ACHN (cell line): ENCODE measurements around the gene CDC14A.
A peak's percentile ranks its signal among the peaks of the same experiment; 100 is the strongest.
"Not testable (repeated sequence)": the region's sequence is repeated elsewhere in the genome, so short reads cannot be mapped to it uniquely, and the experiment has no call there.

Source experiments
- DNase-seq: peaks from one replicate; pipeline ENCODE4 v3.0.0-alpha.2; 2015
- in situ Hi-C: cut with HindIII; loops from 2 replicates; pipeline ENCODE4 v1.10.0; 2017; ENCODE audit warnings: low sequenced_read_pairs, low pct_ligation_motif_present, low pct_unique_long_range_greater_than_20kb

Gene CDC14A

DNA sequence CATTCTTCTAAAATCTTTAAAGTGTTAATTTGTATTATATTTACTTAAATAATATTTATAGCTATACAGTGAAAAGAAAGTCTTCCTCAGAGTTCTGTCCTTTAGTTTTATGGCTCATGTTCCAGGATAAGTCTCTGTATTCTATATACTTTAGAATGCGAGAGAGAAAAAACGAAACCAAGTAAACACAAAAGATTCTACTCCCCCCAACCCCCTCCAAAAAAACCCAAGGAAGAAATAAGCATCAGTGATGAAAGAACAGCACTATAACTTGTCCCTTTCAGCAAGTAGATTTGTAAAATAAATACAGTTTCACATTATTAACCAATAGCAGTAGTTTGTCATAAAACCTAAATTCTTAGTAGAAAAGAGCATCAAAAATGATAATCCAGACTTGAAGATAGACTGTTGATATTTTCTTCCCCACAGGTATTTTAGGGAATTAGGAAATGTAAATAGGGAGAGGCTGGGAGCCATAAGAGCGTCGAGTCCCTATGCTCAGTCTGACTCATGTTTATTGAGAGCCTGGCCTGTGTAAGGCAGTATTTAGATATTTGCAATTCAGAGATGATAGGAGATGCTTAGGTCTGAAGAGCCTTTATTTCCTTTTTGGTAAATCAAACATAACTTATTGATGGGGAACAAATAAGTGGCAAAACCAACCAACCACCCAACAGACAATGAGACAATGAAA, 35.5 kb downstream of the CDC14A start:
- peak; percentile 25 for DNase-seq
- in situ Hi-C loops: no loop called here

DNA sequence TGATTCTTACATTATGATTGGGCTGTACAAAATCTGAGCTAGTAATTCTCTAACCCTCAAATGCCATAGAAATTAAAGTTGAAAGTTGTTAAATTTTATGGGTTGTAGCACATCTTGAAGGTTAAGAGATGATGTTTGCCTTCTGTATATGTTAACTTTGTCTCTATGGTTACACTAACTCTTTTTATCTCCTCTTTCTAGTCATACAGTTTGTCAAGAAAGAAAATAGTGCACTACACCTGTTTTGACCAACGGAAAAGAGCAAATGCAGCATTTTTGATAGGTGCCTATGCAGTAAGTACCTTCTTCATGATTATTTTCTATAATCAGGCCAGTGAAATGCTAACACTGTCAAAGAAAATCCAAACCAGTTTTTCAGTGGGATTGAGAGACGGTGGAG, 38.2 kb downstream of the CDC14A start:
- in situ Hi-C loops: no loop called here
- no peak for DNase-seq

DNA sequence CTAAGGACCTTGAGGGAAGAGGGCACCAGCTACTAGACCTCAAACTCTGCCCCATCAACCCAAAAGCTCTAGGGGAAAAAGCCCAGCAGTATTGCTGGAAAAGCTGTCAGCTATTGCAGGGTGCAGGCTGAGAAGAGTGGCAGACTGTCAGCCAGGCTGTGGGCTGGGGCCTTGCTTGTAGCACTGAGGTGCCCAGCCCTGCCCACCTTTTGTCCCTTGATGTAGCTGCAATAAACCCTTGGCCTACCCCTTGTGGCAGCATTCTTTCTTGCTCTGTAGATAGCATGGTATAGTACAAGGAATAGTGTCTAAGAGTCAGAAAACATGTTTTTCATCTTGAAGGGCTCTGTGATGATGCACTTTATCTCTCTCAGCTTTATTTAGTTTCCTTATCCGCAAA, 39.4 kb downstream of the CDC14A start:
- DNase-seq: no peak
- in situ Hi-C loops: no loop called here

DNA sequence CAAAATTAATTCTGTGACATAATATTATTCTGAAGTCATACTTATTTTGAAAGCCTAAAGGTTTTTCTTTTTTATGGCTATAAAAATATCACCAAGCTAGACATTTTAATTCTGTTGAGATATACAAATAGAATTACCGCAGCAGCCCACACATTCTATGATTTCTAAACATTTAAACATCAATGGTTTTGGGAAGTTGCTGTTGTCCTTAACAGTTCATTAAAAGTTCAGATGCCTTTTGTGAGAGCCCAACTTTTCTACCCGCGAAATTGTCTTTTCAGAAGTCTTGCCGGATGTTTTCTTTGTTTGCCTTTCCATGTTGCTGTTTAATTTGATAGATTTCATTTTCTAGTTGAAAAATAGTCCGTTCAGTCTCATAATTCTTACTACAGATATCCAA, 40.5 kb downstream of the CDC14A start:
- DNase-seq: no peak
- in situ Hi-C loops: no loop called here

DNA sequence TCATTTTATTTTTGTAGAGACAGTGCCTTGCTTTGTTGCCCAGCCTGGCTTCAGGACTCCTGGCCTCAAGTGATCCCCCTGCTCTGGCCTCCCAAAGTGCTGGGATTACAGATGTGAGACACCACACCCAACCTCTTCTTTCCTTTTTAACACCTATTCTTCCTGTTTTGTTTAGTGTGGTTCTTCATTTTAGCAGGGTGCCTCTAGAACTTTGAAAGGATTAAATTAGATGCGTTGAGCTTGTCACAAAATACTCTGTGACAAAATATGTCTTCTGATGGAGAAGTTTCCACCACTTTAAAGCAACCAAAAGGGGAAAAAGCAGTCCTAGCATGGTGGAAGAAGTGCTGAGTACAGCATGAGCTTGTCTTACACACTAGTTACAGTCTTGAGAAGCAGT, 42.0 kb downstream of the CDC14A start:
- DNase-seq: no peak
- in situ Hi-C loops: no loop called here

DNA sequence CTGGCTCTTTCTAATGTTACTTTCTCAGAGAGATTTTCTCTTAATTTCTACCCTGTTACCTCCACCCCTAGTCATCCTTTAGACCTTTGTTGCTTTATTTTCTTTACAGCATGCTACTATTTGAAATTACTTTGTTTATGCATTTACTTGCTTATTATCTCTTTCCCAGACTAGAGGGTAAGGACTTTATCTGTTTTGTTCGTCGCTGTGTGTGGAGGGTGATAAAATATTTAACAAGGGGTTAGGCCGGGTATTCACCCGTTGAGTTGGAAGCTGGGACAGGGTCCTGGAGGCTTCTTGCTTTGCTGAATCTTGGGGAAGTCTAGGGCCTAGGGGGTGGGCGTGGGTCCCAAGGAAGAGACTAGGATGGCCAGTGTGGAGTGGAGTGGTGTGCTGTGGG, 43.6 kb downstream of the CDC14A start:
- in situ Hi-C loops: no loop called here
- no peak for DNase-seq

DNA sequence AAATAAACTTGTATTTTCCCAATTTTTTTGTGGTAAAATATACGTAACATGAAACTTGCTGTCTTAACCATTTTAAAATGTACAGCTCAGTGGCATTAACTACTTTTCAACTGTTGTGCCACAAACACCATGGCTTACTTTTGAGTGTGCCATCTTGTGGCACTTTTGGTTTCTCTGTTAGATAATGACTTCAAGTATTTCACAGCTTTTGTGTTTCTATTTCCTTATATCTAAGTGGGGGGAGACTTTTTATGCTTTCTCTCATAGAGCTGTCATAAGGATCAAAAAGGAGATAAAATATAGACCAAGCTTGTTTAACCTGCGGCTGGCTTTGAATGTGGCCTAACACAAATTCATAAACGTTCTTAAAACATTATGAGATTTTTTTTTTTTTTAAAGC, 44.3 kb downstream of the CDC14A start:
- no peak for DNase-seq
- in situ Hi-C loops: no loop called here

DNA sequence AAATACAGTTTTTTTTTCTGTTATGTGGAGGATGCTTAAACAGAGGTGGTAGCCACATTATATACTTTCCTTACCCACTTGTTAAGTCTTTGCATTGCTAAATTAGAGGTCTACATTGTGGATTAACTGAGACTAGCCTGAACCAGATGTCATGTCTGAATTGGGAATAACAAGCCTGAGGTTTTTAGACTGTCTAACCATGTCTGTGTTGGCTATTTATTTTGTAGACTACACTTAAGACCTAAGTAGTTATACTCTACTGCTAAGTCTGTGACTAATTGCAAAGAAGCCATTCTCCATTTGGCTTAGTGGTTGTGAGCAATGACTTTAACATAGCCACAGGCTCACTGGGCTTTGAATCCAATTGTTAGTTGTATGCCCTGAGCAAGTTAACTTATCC, 45.4 kb downstream of the CDC14A start:
- in situ Hi-C loops: no loop called here
- DNase-seq: no peak

DNA sequence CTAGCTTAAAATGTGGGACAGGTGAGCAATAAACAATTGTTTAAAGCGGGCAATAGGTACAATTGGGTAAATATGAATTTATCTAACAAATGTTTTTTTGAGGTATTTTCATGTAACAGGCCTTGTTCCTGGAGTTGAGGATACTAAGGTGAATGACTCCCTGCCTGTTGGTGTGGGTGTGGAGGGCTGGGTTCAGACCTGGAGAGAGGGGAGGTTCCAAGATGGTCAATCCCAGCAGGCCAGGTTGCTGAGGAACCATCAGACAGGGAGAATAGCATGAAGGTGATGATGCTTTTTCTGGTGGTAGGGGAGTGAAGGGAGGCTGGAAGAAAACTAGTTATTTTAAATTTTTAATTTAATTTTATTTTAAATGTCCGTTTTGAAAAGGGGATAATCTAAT, 46.3 kb downstream of the CDC14A start:
- in situ Hi-C loops: no loop called here
- DNase-seq: no peak

DNA sequence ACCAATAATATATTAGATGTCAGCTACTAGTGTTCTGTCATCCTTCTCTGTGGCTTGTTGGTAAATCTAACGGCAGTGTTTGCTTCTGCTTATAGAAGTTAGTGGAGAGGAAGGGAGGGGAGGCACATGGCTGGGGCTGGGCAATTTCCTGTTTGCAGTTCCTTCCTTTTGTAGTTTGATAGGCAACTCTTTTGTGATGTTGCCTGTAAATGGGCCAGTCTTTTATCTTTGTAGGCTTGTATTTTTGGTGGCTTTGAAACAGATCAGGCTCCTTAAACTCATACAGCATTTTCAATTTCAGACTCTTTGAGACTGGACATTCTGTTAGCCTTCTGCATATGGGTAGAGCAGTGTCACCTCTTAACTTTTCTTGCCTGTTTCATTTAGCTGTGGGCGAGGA, 48.1 kb downstream of the CDC14A start:
- DNase-seq: no peak
- in situ Hi-C loops: no loop called here

DNA sequence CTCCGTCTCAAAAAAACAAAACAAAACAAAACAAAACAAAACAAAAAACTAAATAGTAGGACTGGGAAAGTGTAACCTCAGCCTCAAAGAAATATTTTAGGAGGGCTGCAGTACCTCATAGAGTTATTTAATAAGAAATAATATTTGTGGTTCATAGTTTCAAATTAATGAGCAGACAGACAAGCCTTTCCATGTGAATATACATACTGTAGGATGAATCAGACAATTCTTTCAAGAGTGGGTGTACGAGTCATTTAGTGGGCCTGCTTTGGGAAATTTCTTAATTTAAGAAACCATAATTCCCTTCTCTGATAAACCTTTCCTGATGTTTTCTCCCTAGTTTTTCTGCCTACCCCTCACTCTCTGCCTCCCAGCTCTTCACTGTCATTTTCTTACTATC, 52.5 kb downstream of the CDC14A start:
- no peak for DNase-seq
- in situ Hi-C loops: no loop called here

DNA sequence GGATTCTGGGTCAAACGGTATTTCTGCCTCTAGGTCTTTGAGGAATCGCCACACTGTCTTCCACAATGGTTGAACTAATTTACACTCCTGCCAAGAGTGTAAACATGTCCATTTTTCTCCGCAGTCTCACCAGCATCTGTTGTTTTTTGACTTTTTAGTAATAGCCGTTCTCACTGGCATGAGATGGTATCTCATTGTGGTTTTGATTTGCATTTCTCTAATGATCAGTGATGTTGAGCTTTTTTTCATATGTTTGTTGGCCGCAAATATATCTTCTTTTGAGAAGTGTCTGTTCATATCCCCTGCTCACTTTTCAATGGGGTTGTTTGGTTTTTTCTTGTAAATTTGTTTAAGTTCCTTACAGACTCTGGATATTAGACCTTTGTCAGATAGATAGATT, 53.6 kb downstream of the CDC14A start:
- in situ Hi-C loops, DNase-seq: not testable (repeated sequence)

DNA sequence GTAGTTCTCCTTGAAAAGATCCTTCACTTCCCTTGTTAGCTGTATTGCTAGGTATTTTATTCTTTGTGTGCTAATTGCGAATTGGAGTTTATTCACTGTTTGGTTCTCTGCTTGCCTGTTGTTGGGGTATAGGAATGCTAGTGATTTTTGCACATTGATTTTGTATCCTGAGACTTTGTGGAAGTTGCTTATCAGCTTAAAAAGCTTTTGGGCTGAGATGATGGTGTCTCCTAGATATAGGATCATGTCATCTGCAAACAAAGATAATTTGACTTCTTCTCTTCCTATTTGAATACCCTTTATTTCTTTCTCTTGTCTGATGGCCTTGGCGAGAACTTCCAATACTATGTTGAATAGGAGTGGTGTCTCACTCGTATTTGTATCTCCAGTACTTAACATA, 55.1 kb downstream of the CDC14A start:
- DNase-seq, in situ Hi-C loops: not testable (repeated sequence)

DNA sequence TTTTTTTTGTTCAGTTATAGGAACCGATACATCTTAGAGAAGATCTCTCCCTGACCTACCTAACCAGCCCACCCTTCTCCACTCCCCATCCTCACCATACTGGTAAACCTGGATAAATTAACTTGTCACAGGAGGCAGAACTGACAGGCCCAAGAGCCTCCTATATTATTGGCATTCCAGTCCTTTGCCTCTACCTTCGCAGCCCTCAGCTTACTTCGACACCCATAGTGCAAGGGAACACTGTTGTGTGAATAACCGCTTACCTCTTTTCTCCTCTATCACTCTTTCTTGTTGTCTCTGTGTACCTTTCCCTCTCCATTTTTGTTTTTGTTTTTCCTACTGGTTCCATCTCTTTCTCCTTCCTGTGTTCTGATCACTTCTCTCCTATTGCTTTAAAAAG, 58.7 kb downstream of the CDC14A start:
- in situ Hi-C loops: no loop called here
- DNase-seq: no peak

DNA sequence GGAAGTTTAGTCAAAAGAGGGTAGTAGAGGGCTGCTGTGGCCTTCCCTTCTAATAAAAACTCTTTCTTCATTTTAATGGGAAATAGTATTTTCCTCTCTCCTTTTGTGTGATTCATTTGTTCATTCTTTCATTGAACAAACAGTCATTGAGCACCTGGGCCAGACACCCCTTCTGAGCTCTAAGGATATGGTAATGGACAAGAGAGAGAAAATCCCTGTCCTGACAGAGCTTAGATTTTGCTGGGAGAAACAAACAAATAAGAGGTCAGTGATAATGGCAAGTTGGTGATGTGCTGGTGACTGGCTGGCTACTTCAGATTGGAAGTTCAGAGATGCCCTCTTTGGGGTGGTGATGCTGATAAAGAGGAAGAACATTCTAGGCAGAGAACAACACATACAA, 59.3 kb downstream of the CDC14A start:
- DNase-seq: no peak
- in situ Hi-C loops: no loop called here

DNA sequence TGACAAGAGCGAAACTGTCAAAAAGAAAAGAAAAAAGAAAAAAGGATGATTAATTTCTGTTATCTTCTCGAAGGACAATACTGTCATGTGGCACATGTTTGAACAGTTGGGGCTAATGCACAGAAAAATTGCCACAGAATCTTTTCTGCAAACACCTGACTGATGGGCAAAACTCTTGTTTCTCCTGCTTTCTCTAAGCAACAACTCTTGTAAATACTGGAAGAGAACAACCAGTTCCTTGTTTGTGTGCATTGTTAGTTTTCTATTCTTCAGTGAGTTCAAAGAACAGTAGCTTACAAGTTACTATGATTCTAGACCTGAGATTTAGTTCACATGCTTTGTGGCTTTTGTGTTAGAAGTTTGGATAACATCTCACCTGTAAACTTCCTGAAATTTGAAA, 60.7 kb downstream of the CDC14A start:
- DNase-seq: no peak
- in situ Hi-C loops: no loop called here

DNA sequence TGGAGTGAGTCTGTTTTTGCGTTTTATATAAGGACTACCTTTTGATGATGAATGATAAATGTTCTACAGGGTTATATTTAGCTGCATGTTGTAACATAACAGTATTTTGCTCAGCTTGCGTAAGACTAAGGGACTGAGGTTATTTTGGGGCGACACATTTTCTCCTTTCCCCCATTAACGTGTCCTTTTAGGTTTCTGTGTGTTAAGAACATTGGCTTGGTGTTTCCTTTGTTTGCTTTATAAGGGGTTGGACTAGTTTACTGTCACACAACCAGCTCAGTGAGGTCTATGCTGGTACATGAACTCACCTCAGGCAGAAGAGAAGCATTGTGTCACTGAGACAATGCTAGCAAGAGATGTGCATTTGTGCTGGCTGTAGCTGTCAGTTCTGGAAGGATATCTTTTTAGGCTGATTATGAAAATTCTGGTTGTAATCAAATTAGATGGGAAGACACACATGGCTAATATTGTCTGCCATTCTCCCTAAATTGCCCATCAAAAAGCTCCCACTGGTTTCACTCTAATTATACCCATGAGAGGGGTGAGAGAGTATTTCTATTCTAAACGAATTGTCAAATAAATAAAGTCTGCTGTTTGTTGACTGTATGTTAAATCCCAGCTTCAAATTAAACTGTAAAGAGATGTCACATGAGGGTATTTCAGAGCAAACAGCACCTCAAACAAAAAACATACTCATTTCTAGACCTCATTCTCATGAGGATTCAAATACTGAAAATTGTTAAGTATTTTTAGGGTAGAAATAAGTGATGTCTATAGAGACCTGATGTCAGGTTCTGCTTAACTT, 62.6 kb downstream of the CDC14A start:
- in situ Hi-C loops: no loop called here
- DNase-seq: no peak

DNA sequence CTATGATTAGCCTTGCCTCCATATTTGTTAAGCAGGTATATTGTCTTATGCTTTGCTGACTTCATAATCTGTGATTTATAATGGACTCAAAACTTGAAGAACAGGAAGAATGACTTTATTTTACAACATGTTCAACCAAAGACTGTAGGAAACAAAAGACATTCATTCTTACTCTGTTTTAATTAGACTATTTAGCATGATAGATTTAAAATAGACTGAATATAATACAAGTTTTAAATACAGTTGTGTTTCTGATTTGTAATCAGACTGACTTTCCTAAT, 63.1 kb downstream of the CDC14A start:
- no peak for DNase-seq
- in situ Hi-C loops: no loop called here

DNA sequence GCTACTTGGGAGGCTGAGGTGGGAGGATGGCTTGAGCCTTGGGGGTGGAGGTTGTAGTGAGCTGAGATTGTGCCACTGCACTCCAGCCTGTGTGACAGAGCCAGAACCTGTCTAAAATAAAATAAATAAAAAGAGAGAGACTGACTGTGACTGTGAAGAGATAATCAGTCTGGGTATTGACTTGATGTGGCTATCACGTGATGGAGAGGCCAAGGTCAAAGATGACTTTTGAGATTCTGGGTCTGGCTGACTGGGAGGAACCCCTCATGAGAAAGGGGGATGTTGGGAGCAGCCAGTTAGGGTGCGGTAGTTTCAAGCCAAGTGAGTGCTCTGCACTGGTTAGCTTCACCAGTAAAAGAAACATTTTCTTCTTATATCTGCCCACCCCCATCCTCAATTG, 66.8 kb downstream of the CDC14A start:
- in situ Hi-C loops: no loop called here

DNA sequence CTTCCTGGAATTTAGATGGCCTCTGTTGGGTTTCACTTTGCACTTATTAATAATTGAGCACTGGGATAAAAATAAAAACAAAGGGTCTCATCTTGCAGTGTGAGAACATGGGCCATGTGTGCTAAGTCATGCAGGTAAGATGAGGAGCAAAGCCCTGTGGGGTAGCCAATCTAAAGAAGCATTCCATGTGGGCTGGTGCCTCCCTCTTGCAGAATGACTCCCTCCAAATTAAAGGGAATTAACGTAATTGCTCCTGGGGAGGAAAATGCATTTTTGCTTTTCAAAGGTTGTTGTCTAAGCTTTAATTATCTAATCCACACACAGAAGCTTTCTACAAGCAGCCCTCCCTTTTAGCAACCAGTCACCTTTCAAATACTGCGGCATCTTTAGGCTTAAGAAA, 69.8 kb downstream of the CDC14A start:
- in situ Hi-C loops: no loop called here
- no peak for DNase-seq

More for the DNA sequence above, 66.8 kb downstream of the CDC14A start:
- no peak for DNase-seq
